GM18499 (cell line): ENCODE measurements around the gene FAH.
"Not testable (repeated sequence)": the region's sequence is repeated elsewhere in the genome, so short reads cannot be mapped to it uniquely, and the experiment has no call there.

ENCODE experiments used
- ATAC-seq: cut with Tn5 transposase; IDR thresholded peaks from one replicate; pipeline ENCODE4 v1.9.1; 2021; ENCODE audit warnings: moderate number of reproducible peaks; ENCODE audit not compliant: insufficient read depth, unreplicated experiment

Gene FAH

GRCh38 chr15:80151148-80151547 is 1.7 kb upstream of the FAH start:
- no peak for ATAC-seq

GRCh38 chr15:80151576-80151975 is 1.2 kb upstream of the FAH start:
- no peak for ATAC-seq

- ATAC-seq: no peak
Observed at GRCh38 chr15:80152180-80152895, 461 bp upstream of the FAH start.

- no peak for ATAC-seq
Observed at GRCh38 chr15:80153900-80154299, 1.1 kb downstream of the FAH start.

- no peak for ATAC-seq
Observed at GRCh38 chr15:80154336-80154735, 1.5 kb downstream of the FAH start.

GRCh38 chr15:80155001-80155377 is 2.2 kb downstream of the FAH start:
- no peak for ATAC-seq

GRCh38 chr15:80155378-80156175 is 2.8 kb downstream of the FAH start:
- ATAC-seq: not testable (repeated sequence)

- no peak for ATAC-seq
Observed at GRCh38 chr15:80156176-80156720, 3.4 kb downstream of the FAH start.

- no peak for ATAC-seq
Observed at GRCh38 chr15:80157215-80157614, 4.4 kb downstream of the FAH start.

GRCh38 chr15:80159301-80159700 is 6.5 kb downstream of the FAH start:
- ATAC-seq: no peak

GRCh38 chr15:80159811-80160569 is 7.2 kb downstream of the FAH start:
- ATAC-seq: no peak

GRCh38 chr15:80160570-80161156 is 7.9 kb downstream of the FAH start:
- ATAC-seq: peak; percentile 63

GRCh38 chr15:80161468-80162016 is 8.7 kb downstream of the FAH start:
- ATAC-seq: no peak

GRCh38 chr15:80162059-80162554 is 9.3 kb downstream of the FAH start:
- ATAC-seq: no peak

- no peak for ATAC-seq
Observed at GRCh38 chr15:80163217-80163616, 10.4 kb downstream of the FAH start.

GRCh38 chr15:80163897-80164296 is 11.1 kb downstream of the FAH start:
- no peak for ATAC-seq

- ATAC-seq: no peak
Observed at GRCh38 chr15:80167936-80168335, 15.1 kb downstream of the FAH start.

- no peak for ATAC-seq
Observed at GRCh38 chr15:80168421-80168820, 15.6 kb downstream of the FAH start.

GRCh38 chr15:80169768-80170357 is 17.1 kb downstream of the FAH start:
- no peak for ATAC-seq

- ATAC-seq: no peak
Observed at GRCh38 chr15:80170596-80170995, 17.8 kb downstream of the FAH start.
